HepG2 (cell line): Measurements from ENCODE around the gene CALD1. TPM values are rescaled to one million over a fixed set of nuclear protein-coding genes. Genes with fewer than 3 reads are reported as not detected.
A peak's percentile ranks its signal among the peaks of the same experiment; 100 is the strongest.

ENCODE experiments used
- ATAC-seq: fragments of 200-7000 bp; cut with Tn5 transposase; 3 replicates; pipeline ENCODE4 v1.9.1; 2020; ENCODE audit warnings: mild to moderate bottlenecking, moderate library complexity
- BruUV-seq: library from RNA; stranded (reverse); fragments of 400-500 nt; replicated peaks from 2 replicates; lab custom pipeline; 2021; lab: Mats Ljungman, UMichigan
- CTCF ChIA-PET: fragments of 300-600 bp; formaldehyde crosslinking; extraction: SDS; loops from one replicate; lab custom pipeline; 2021; ENCODE audit warnings: low total read pairs, inconsistent platforms, low intra/inter-chr PET ratio; lab: Yijun Ruan, JAX
- POLR2A ChIA-PET: fragments of 350-600 bp; sonication (Branson Sonifier 250); formaldehyde crosslinking; loops from one replicate; lab custom pipeline; 2020; ENCODE audit warnings: antibody characterized with exemption, inconsistent platforms; lab: Yijun Ruan, JAX
- DNase-seq: peaks from one replicate; pipeline ENCODE4 v3.0.0-alpha.2; 2015; ENCODE audit warnings: low spot score
- FAIRE-seq: peaks from 3 replicates; lab custom pipeline; 2011; peaks lifted over from hg19 to GRCh38; lab: Jason Lieb, UNC
- H2AFZ ChIP-seq: one replicate; pipeline ENCODE4 v1.6.1; 2011; ENCODE audit warnings: low read length, inconsistent platforms
- H3K27ac ChIP-seq: fragments of 300-600 bp; 3 replicates; pipeline ENCODE4 v1.8.0; 2011; ENCODE audit warnings: mixed run types, mild to moderate bottlenecking, mixed read lengths, low read length, inconsistent platforms; ENCODE audit not compliant: insufficient read depth; ENCODE audit errors: extremely low read length
- H3K27me3 ChIP-seq, 2 experiments: fragments of 200-600 bp in 1 of 2; 2 replicates in 1 of 2; 3 replicates in 1 of 2; pipeline versions ENCODE4 v1.6.0 to v1.8.0; 2011; ENCODE audit warnings: low read length in 2 of 2, mild to moderate bottlenecking in 2 of 2, moderate library complexity in 2 of 2, inconsistent platforms in 1 of 2; ENCODE audit not compliant: insufficient read depth in 2 of 2, control insufficient read depth in 1 of 2
- H3K36me3 ChIP-seq, 2 experiments: fragments of 200-600 bp in 1 of 2; replicated peaks in 1 of 2; 2 replicates in 1 of 2; 3 replicates in 1 of 2; pipeline versions ENCODE4 v1.5.1 to v1.8.0; 2011; ENCODE audit warnings: low read length in 2 of 2, inconsistent platforms in 1 of 2; ENCODE audit not compliant: insufficient read depth in 2 of 2, control insufficient read depth in 1 of 2
- H3K4me1 ChIP-seq: 2 replicates; pipeline ENCODE4 v1.5.1; 2012; ENCODE audit warnings: low read length, inconsistent platforms; ENCODE audit not compliant: insufficient read depth
- H3K4me2 ChIP-seq: 2 replicates; pipeline ENCODE4 v1.6.0; 2011; ENCODE audit warnings: low read depth, low read length, inconsistent platforms
- H3K4me3 ChIP-seq, 3 experiments: fragments of 200-600 bp in 1 of 3; sonication (generic), shearing (Covaris generic) in 1 of 3; replicated peaks in 1 of 3; 2 replicates each; pipeline ENCODE4 v1.5.1; 2011 to 2016; ENCODE audit warnings: low read length in 3 of 3, inconsistent platforms in 2 of 3, low read depth in 2 of 3, mild to moderate bottlenecking in 2 of 3, control low read depth in 1 of 3, mixed read lengths in 1 of 3; ENCODE audit not compliant: insufficient read depth in 1 of 3
- H3K79me2 ChIP-seq: one replicate; pipeline ENCODE4 v1.6.1; 2011; ENCODE audit warnings: low read length, inconsistent platforms; ENCODE audit not compliant: insufficient read depth
- H3K9ac ChIP-seq: 2 replicates; pipeline ENCODE4 v1.6.0; 2011; ENCODE audit warnings: mild to moderate bottlenecking, low read depth, low read length, inconsistent platforms; ENCODE audit not compliant: insufficient read depth
- H3K9me3 ChIP-seq: 2 replicates; pipeline ENCODE4 v1.5.1; 2012; ENCODE audit warnings: mild to moderate bottlenecking, low read length
- H4K20me1 ChIP-seq: 2 replicates; pipeline ENCODE4 v1.6.0; 2011; ENCODE audit warnings: inconsistent platforms, mild to moderate bottlenecking, low read length, moderate library complexity; ENCODE audit not compliant: insufficient read depth
- ASH2L ChIP-seq: fragments of 300-600, 200-600 bp; sonication (generic); IDR thresholded peaks from 2 replicates; pipeline ENCODE4 v1.7.0; 2017; ENCODE audit warnings: low read depth, mild to moderate bottlenecking, moderate library complexity, mixed read lengths, low read length; ENCODE audit not compliant: insufficient read length
- ATF2 ChIP-seq: sonication (generic); formaldehyde crosslinking; IDR thresholded peaks from 2 replicates; pipeline ENCODE4 v1.4.0; 2020; ENCODE audit warnings: missing genetic modification reagents
- CBX1 ChIP-seq: IDR thresholded peaks from one replicate; pipeline ENCODE4 v1.6.1; 2016; ENCODE audit warnings: antibody characterized with exemption, low read depth
- GATAD2A ChIP-seq: IDR thresholded peaks from 2 replicates; pipeline ENCODE4 v1.6.1; 2016
- HMGXB4 ChIP-seq, 2 experiments: sonication (generic) in 1 of 2; formaldehyde crosslinking in 1 of 2; IDR thresholded peaks; 2 replicates each; pipeline versions ENCODE4 v1.4.0 to v1.6.1; 2018 to 2020; ENCODE audit warnings: missing genetic modification reagents in 2 of 2, borderline replicate concordance in 1 of 2, low read depth in 1 of 2, mild to moderate bottlenecking in 1 of 2, missing biosample characterization in 1 of 2
- HNF4G ChIP-seq, 2 experiments: sonication (generic) in 1 of 2; formaldehyde crosslinking in 1 of 2; IDR thresholded peaks; 2 replicates each; pipeline versions ENCODE4 v1.4.0 to v1.6.1; 2011 to 2020; ENCODE audit warnings: borderline replicate concordance in 2 of 2, low read depth in 2 of 2, mild to moderate bottlenecking in 2 of 2, low read length in 1 of 2, missing genetic modification reagents in 1 of 2, moderate library complexity in 1 of 2
- IRF2 ChIP-seq: IDR thresholded peaks from 2 replicates; pipeline ENCODE4 v1.6.1; 2018; ENCODE audit warnings: missing genetic modification reagents, missing compliant biosample characterization
- KLF16 ChIP-seq, 2 experiments: sonication (generic) in 1 of 2; formaldehyde crosslinking in 1 of 2; IDR thresholded peaks; 2 replicates each; pipeline versions ENCODE4 v1.6.1 to v1.8.0; 2016 to 2023; ENCODE audit warnings: missing genetic modification reagents in 2 of 2, missing compliant biosample characterization in 1 of 2
- MXD4 ChIP-seq: IDR thresholded peaks from 2 replicates; pipeline ENCODE4 v1.6.1; 2016; ENCODE audit warnings: mild to moderate bottlenecking, missing biosample characterization, missing genetic modification reagents
- NFE2L2 ChIP-seq: fragments of 150-350 bp; IDR thresholded peaks from 2 replicates; pipeline ENCODE4 v1.6.1; 2014; ENCODE audit warnings: low read length
- NR2F1 ChIP-seq, 2 experiments: fragments of 450-650 bp in 1 of 2; formaldehyde crosslinking in 1 of 2; IDR thresholded peaks; 2 replicates each; pipeline versions ENCODE4 v1.5.0 to v1.6.1; 2016 to 2020; ENCODE audit warnings: mild to moderate bottlenecking in 1 of 2, missing compliant biosample characterization in 1 of 2, missing genetic modification reagents in 1 of 2, moderate library complexity in 1 of 2
- POGZ ChIP-seq: sonication (generic); formaldehyde crosslinking; IDR thresholded peaks from 2 replicates; pipeline ENCODE4 v1.4.0; 2020; ENCODE audit warnings: mild to moderate bottlenecking, missing genetic modification reagents
- SOX5 ChIP-seq: IDR thresholded peaks from 2 replicates; pipeline ENCODE4 v1.6.1; 2016; ENCODE audit warnings: borderline replicate concordance
- TEAD3 ChIP-seq: optimal IDR thresholded peaks from 2 replicates; pipeline ENCODE3; 2016; ENCODE audit warnings: borderline replicate concordance
- ZBTB49 ChIP-seq: sonication (generic); formaldehyde crosslinking; IDR thresholded peaks from 2 replicates; pipeline ENCODE4 v1.4.0; 2020; ENCODE audit warnings: missing genetic modification reagents, borderline replicate concordance
- ZNF598 ChIP-seq: sonication (generic); formaldehyde crosslinking; IDR thresholded peaks from 2 replicates; pipeline ENCODE4 v1.5.1; 2020; ENCODE audit warnings: mild to moderate bottlenecking, missing genetic modification reagents, borderline replicate concordance
- ZNF614 ChIP-seq: IDR thresholded peaks from 2 replicates; pipeline ENCODE4 v1.6.1; 2018; ENCODE audit warnings: missing biosample characterization, missing genetic modification reagents, inconsistent platforms, borderline replicate concordance
- ZNF644 ChIP-seq: IDR thresholded peaks from 2 replicates; pipeline ENCODE4 v1.6.1; 2016; ENCODE audit warnings: low read depth
- WGBS: methylation state at CpG from one replicate; pipeline ENCODE4 v1.1.6; 2017; ENCODE audit warnings: low lambda C conversion rate; 5-methylcytosine and 5-hydroxymethylcytosine counted together
- in situ Hi-C: cut with HindIII; loops from 2 replicates; pipeline ENCODE4 v1.10.0; 2017; ENCODE audit warnings: low pct_unique_long_range_greater_than_20kb; ENCODE audit not compliant: extremely low pct_ligation_motif_present
- intact Hi-C: fragments of 100-400 bp; cut with micrococcal nuclease; formaldehyde crosslinking; loops from one replicate; pipeline ENCODE4 v1.10.0; 2022; ENCODE audit not compliant: unreplicated experiment
- polyA plus RNA-seq, 8 experiments: library from polyadenylated mRNA; depleted of rRNA in 3 of 8; stranded (reverse) in 7 of 8; unstranded in 1 of 8; fragments of >200 nt; fragmentation: Illumina TruSeq in 4 of 8; extraction: Trizol in 4 of 8; gene quantifications; 2 replicates each; pipeline versions ENCODE4 v1.2.1 to v1.2.3, GENCODE V29; 2011 to 2016; ENCODE audit warnings: low read depth in 4 of 8, missing spikeins in 1 of 8, mixed read lengths in 1 of 8; ENCODE audit not compliant: insufficient read depth in 1 of 8
- total RNA-seq, 5 experiments: library from RNA; depleted of rRNA; stranded (reverse); fragments of >200 nt; fragmentation: Illumina TruSeq; extraction: Trizol; gene quantifications; 2 replicates each; pipeline ENCODE4 v1.2.3, GENCODE V29; 2016; ENCODE audit warnings: low read depth in 1 of 5

CALD1 gene
- total and polyA plus RNA-seq, 2 of the 13 experiments (the other 11 are each of a cell fraction or from before 2014, with no cell fraction given): 53.0 to 112 TPM

- no peak overlapping the region for H3K9ac ChIP-seq
- FAIRE-seq (peak; percentile 82), DNase-seq (peak; percentile 74), ATAC-seq (peak; percentile 97)
- H3K9me3 ChIP-seq: no peaks in the 10 kb centered on the region
- 62% methylated on average over 3 of the region's 3 CpGs for whole genome bisulfite sequencing
- intact Hi-C loops (no loop called here), in situ Hi-C loops (no loop called here)
- peak overlapping the region; percentile 12 for H2AFZ ChIP-seq
- no peaks in the 10 kb centered on the region for H4K20me1 ChIP-seq
- no peak overlapping the region for H3K27ac ChIP-seq
- no peaks in the 10 kb centered on the region for H3K79me2 ChIP-seq
- no peaks in the 10 kb centered on the region for H3K27me3 ChIP-seq
- ChIA-PET CTCF (interaction anchor here (1.6 kb wide), 1 partner anchor 155 kb away, joined by 4 read pairs; no protein-coding TSS in a partner anchor), POLR2A (no interaction called here)
- no TSS peak for BruUV-seq
- H3K4me1 ChIP-seq: peaks cover 22% of the 10 kb centered on the region
- H3K4me2 ChIP-seq: 0 out of 2 replicates have a peak overlapping the region, but pooled peaks have one; percentile 2
- H3K4me3 ChIP-seq: no peak overlapping the region
- no peaks in the 10 kb centered on the region for H3K36me3 ChIP-seq
- TF ChIP-seq POGZ (peak; percentile 47; the same call in 1 of the 2 replicates), ZBTB49 (peak; percentile 28; the same call in 1 of the 2 replicates), TEAD3 (CRISPR knock-in tag) (peak; percentile 57), GATAD2A (CRISPR knock-in tag) (0 out of 2 replicates have a peak, but pooled peaks have one; percentile 19), KLF16 (CRISPR knock-in tag; IDR thresholded peaks at IDR 0.05) (0 out of 4 replicates have a peak, but pooled peaks of 1 of the 2 experiments have one; percentile 28), MXD4 (0 out of 2 replicates have a peak, but pooled peaks have one; percentile 55), ZNF644 (CRISPR knock-in tag) (0 out of 2 replicates have a peak, but pooled peaks have one; percentile 20), ASH2L (peak; percentile 22), ZNF598 (CRISPR knock-in tag) (no peak), IRF2 (CRISPR knock-in tag) (0 out of 2 replicates have a peak, but pooled peaks have one; percentile 40), NFE2L2 (no peak), CBX1 (peak; percentile 36), SOX5 (peak; percentile 61; the same call in 1 of the 2 replicates), HMGXB4 (CRISPR knock-in tag; IDR thresholded peaks at IDR 0.05; ENCODE audit: borderline replicate concordance in 1 of 2, low read depth in 1 of 2) (0 out of 4 replicates have a peak, but pooled peaks of 1 of the 2 experiments have one; percentile 21), HNF4G (IDR thresholded peaks at IDR 0.05; ENCODE audit: borderline replicate concordance, low read depth, low read length) (peak; percentile 74), HNF4G (CRISPR knock-in tag; IDR thresholded peaks at IDR 0.05; ENCODE audit: borderline replicate concordance, low read depth) (no peak), ZNF614 (0 out of 2 replicates have a peak, but pooled peaks have one; percentile 31), NR2F1 (CRISPR knock-in tag; IDR thresholded peaks at IDR 0.05) (0 out of 4 replicates have a peak, but pooled peaks of 1 of the 2 experiments have one; percentile 36), ATF2 (CRISPR knock-in tag) (0 out of 2 replicates have a peak, but pooled peaks have one; percentile 29)
These were observed 66.0 kb downstream of the CALD1 start for GRCh38 chr7:134845461-134845860.
